Subcutaneous abdominal adipose tissue (tissue), 5 donors: ENCODE results near the gene KCNH1.

Experiments used
- H3K27ac ChIP-seq: one replicate; pipeline ENCODE4 v1.7.0; 2013; ENCODE audit warnings: low read depth, mild to moderate bottlenecking, inconsistent platforms, low read length, moderate library complexity
- H3K27me3 ChIP-seq, 5 donors: one replicate each; pipeline ENCODE4 v1.7.0; 2013; ENCODE audit warnings: low read length in 5 of 5, inconsistent platforms in 1 of 5; ENCODE audit not compliant: control insufficient read depth in 5 of 5, insufficient read depth in 4 of 5
- H3K36me3 ChIP-seq, 5 donors: one replicate each; pipeline ENCODE4 v1.7.0; 2013; ENCODE audit warnings: low read length in 5 of 5; ENCODE audit not compliant: control insufficient read depth in 5 of 5, insufficient read depth in 5 of 5
- H3K4me1 ChIP-seq, 5 donors: one replicate each; pipeline ENCODE4 v1.7.0; 2013; ENCODE audit warnings: low read length in 5 of 5, mild to moderate bottlenecking in 3 of 5, moderate library complexity in 1 of 5; ENCODE audit not compliant: control insufficient read depth in 5 of 5, insufficient read depth in 5 of 5
- H3K4me3 ChIP-seq, 5 donors: one replicate each; pipeline ENCODE4 v1.7.0; 2013; ENCODE audit warnings: low read length in 5 of 5, low read depth in 1 of 5
- H3K9ac ChIP-seq, 5 donors: one replicate each; pipeline ENCODE4 v1.7.0; 2013; ENCODE audit warnings: low read length in 5 of 5, mild to moderate bottlenecking in 4 of 5, moderate library complexity in 3 of 5
- H3K9me3 ChIP-seq, 5 donors: one replicate each; pipeline ENCODE4 v1.7.0; 2013; ENCODE audit warnings: low read length in 5 of 5; ENCODE audit not compliant: control insufficient read depth in 5 of 5
- donor health status: healthy.
- donor health status: healthy.
- donor health status: healthy.
- donor health status: healthy.
- donor health status: healthy.

The KCNH1 gene

DNA sequence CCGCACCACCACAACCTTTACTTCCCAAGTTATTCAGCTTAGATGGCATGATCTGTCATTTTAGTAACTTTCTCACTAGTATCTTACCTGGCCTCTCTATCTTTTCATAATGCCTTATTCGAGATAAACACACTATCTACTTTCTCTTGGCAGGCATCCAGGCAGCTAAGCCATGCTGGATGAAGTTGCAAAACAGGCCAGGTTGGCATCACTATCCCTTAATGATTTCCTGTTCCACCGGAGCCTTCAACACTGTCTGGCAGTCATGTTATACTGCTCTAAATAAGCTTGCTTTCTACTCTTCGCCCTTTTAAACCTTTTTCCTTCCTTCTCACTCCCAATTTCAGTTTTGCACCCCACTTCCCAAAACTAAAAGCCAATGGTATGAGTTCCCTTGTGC, 12.0 kb upstream of the KCNH1 start:
- no peaks in the 10 kb centered on the region for H3K9me3 ChIP-seq
- no peak overlapping the region for H3K4me3 ChIP-seq
- H3K36me3 ChIP-seq = no peaks in the 10 kb centered on the region
- no peak overlapping the region for H3K9ac ChIP-seq
- H3K27ac ChIP-seq = no peak overlapping the region
- no peaks in the 10 kb centered on the region for H3K4me1 ChIP-seq
- H3K27me3 ChIP-seq = peaks cover 0 to 7% (median 0%) of the 10 kb centered on the region in 5 donors

DNA sequence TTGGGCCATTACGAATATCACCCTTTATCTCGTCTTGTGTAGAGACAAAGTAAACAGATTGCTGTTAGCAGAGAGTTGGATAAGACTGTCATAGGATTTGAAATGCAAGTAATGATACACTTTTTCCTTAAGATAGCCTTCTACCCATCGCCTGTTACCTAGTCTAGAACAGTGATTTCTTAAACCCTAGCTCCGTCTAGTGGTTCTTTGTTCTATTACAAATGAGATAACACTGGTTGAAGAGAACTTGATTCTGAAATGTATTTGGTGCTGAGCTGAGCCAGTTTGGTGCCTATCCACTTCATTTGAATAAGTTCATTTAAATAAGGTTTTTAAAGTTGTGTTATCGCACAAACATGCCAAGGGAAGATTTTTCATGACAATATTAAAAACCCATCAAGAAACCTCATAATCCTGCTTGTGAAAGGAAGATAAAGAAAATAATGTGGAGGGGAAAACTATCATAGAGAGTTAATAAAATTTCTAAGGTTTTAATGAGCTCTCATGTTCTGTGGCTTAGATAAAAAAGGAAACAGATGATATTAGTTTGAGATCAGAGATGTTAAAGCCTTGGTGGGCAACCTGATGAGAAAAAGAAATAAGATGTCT, 1.5 kb upstream of the KCNH1 start:
- H3K9me3 ChIP-seq = no peaks in the 10 kb centered on the region
- H3K27me3 ChIP-seq = peaks cover 4 to 22% (median 14%) of the 10 kb centered on the region in 5 donors
- H3K27ac ChIP-seq = no peak overlapping the region
- H3K4me3 ChIP-seq = no peak overlapping the region
- H3K9ac ChIP-seq = no peak overlapping the region
- H3K36me3 ChIP-seq = no peaks in the 10 kb centered on the region
- H3K4me1 ChIP-seq = peaks cover 0 to 20% (median 16%) of the 10 kb centered on the region in 5 donors

DNA sequence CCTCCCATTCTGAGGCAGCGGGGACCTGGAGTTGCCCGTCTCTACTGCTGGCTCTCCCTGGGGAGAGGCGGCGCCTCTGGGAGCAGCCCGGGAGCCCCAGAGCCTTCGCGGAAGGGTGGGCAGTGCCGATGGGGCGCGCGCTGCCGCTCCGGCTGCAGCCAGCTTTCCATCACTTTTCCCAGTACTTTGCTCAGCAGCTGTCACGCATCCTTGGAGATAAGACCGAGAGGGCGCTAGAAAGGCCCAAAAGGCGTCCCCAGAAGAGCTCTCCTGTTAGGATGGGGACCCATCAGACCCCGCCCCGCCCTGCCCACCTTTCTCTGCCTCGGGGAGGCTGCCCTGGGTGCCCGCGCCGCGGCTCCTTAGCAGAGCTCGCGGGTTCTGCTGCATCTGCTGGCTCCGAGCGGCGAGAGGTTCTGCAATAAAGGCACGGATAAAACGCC, 534 bp downstream of the KCNH1 start:
- no peak overlapping the region for H3K27ac ChIP-seq

DNA sequence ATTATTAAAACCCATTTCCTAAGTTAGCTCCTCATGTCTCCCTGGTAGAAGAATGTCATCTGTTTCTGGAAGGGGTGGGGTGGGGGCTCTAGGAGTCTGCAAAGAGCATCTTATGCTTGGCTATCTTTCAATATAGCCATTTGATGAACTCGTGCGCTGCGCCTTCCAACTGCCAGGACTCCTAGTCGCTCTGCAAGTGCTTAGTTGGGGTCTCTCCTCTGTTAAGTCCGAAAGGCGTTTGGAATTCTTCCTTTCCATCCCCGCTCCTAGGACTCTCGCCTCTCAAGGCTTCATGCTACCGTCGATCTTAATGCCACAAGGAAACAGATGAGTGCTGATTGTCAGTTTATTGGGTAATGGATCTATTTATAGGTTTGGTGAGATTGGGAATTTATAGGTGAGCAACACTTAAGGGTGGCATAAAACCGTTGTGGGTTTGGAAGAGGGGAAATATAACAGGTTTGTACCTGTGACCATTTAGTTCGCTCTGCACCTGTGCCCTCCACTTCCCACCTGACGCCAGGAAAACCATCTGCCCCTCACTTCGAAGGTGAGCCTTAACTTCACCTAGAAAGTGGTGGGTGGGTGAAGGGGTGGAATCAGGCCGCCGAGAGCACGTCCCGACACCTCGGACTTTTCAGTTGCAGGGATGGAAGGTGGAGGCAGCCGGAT, 1.1 kb downstream of the KCNH1 start:
- Histone ChIP-seq H3K9me3 (no peaks in the 10 kb centered on the region), H3K4me1 (peaks cover 0 to 27% (median 16%) of the 10 kb centered on the region in 5 donors), H3K4me3 (peak overlapping the region in 3 of 5 donors; percentile 59 to 65 (median 64)), H3K36me3 (no peaks in the 10 kb centered on the region), H3K9ac (peak overlapping the region in 2 of 5 donors; percentile 21 to 38), H3K27me3 (peaks cover 4 to 22% (median 10%) of the 10 kb centered on the region in 5 donors), H3K27ac (no peak overlapping the region)

More for the DNA sequence above, 534 bp downstream of the KCNH1 start:
- Histone ChIP-seq H3K4me3 (peak overlapping the region in 4 of 5 donors; percentile 53 to 65 (median 62)), H3K9me3 (no peaks in the 10 kb centered on the region), H3K4me1 (peaks cover 0 to 27% (median 16%) of the 10 kb centered on the region in 5 donors), H3K9ac (peak overlapping the region in 2 of 5 donors; percentile 21 to 38), H3K36me3 (no peaks in the 10 kb centered on the region), H3K27me3 (peaks cover 4 to 22% (median 10%) of the 10 kb centered on the region in 5 donors)

DNA sequence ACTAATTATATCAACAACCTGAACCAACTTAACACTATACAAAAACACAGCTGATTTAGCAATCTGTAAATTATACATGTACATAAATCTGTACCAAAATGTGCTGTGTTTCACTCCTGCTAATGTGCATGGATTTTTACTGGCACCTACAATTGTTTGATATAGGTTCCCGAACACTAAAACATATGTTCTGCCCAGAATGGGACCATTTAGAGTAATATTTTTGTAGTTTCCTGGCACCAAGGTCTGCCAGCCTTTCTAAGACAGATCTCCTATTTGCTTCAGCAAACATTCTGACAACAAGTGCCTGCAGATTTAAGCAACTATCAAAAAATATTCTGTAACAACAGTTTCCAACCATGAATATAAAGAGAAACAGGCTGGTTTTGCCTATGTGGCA, 4.2 kb downstream of the KCNH1 start:
- H3K4me3 ChIP-seq = no peak overlapping the region
- H3K27ac ChIP-seq = no peak overlapping the region
- H3K27me3 ChIP-seq = peaks cover 4 to 20% (median 13%) of the 10 kb centered on the region in 5 donors
- no peaks in the 10 kb centered on the region for H3K9me3 ChIP-seq
- H3K36me3 ChIP-seq = no peaks in the 10 kb centered on the region
- no peak overlapping the region for H3K9ac ChIP-seq
- H3K4me1 ChIP-seq = peaks cover 0 to 27% (median 16%) of the 10 kb centered on the region in 5 donors

DNA sequence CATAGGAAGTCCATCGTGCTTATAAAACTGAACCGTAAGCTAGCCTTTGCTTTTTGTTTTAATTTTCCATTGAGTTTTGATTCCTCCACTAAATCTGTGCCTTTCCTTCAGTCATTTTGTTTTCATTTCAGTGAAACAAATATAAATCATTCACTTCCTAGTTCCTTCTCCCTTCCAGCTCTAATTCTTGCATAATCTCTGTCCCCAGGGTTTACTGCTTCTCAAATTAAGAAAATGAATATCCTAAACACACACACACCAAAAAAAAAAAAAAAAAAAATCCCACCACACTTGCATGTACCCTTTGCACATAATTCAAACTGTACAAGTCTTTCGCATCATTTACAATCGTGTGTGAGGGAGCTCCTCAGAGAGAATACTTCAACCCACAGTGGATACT, 6.8 kb downstream of the KCNH1 start:
- peaks cover 0 to 12% (median 0%) of the 10 kb centered on the region in 5 donors for H3K4me1 ChIP-seq
- peaks cover 1 to 8% (median 4%) of the 10 kb centered on the region in 5 donors for H3K27me3 ChIP-seq
- no peaks in the 10 kb centered on the region for H3K9me3 ChIP-seq
- no peak overlapping the region for H3K4me3 ChIP-seq
- H3K36me3 ChIP-seq = no peaks in the 10 kb centered on the region
- no peak overlapping the region for H3K27ac ChIP-seq
- H3K9ac ChIP-seq = no peak overlapping the region

DNA sequence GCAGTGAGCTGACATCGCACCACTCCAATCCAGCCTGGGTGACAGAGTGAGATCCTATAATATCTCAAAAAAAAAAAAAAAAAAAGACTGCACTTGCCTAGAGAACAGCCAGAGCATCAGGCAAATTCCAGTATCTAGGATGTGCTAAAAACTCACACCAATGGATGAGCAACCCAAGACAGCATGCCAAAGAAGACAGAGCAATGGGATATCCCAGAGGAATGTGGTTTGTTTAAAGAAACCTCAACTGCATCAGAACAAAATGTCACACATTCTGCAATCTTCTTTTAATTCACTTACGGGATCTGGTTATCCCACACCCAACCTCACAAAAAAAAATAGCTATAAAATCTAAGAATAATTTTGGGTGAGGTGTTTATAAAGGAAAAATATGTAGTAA, 7.3 kb downstream of the KCNH1 start:
- Histone ChIP-seq H3K9ac (no peak overlapping the region), H3K36me3 (no peaks in the 10 kb centered on the region), H3K4me3 (no peak overlapping the region), H3K4me1 (peaks cover 0 to 12% (median 0%) of the 10 kb centered on the region in 5 donors), H3K27me3 (peaks cover 0 to 4% (median 3%) of the 10 kb centered on the region in 5 donors), H3K27ac (no peak overlapping the region), H3K9me3 (no peaks in the 10 kb centered on the region)

DNA sequence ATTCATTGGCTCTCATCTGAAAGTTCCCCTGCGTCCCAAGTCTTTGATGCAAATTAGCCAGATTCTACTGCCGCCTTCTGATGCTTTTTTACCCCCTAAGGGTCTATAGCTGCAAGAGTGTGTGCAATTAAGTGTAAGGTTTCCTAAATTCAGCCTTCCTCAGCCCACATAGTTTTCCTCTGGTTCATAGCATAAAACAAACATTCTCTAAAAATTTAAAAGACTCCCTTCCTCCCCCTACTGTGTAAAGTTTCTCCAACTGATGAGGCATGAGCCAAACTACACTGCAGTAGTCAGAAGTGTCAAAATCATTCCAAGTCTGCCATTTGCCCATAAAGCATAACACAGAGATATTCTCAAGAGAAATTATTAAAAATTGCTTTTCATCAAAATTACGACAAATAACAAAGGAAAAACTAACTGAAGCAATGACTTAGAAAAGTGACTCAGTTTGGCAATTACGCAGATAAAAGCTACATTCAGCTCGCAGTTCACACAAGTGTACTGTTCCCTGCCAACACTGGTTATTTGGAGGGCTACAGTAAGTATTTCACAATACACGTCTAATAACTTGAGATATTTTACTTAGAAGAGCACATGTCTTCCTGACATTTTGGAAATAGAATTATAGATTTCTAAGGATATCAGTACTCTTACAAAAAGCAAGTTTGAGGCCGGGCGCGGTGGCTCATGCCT, 15.4 kb downstream of the KCNH1 start:
- Histone ChIP-seq H3K4me1 (no peaks in the 10 kb centered on the region), H3K36me3 (no peaks in the 10 kb centered on the region), H3K27me3 (peaks cover 0 to 6% (median 0%) of the 10 kb centered on the region in 5 donors), H3K4me3 (no peak overlapping the region), H3K9ac (no peak overlapping the region), H3K27ac (no peak overlapping the region), H3K9me3 (no peaks in the 10 kb centered on the region)

DNA sequence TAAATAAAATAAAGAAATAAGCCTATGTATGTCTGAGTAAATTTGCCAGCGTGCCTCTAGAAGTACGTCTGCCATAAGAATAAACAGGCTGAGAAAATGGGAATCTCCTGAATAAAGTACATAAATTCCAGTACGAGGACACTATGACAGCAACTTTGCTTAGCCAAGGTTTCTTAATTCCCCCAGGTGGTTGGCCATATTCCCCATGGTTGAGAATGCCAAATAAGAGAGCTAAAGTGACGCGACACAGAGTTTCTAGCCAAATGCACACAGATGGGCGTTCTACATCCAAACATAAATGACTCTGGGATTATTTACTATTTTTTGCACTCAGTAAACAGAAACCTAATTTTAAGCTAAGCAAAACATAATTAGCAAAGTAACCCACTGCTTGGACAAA, 19.5 kb downstream of the KCNH1 start:
- no peak overlapping the region for H3K9ac ChIP-seq
- H3K9me3 ChIP-seq = peaks cover 0 to 8% (median 4%) of the 10 kb centered on the region in 5 donors
- no peak overlapping the region for H3K27ac ChIP-seq
- H3K36me3 ChIP-seq = no peaks in the 10 kb centered on the region
- no peak overlapping the region for H3K4me3 ChIP-seq
- peaks cover 0 to 9% (median 0%) of the 10 kb centered on the region in 5 donors for H3K27me3 ChIP-seq
- no peaks in the 10 kb centered on the region for H3K4me1 ChIP-seq

DNA sequence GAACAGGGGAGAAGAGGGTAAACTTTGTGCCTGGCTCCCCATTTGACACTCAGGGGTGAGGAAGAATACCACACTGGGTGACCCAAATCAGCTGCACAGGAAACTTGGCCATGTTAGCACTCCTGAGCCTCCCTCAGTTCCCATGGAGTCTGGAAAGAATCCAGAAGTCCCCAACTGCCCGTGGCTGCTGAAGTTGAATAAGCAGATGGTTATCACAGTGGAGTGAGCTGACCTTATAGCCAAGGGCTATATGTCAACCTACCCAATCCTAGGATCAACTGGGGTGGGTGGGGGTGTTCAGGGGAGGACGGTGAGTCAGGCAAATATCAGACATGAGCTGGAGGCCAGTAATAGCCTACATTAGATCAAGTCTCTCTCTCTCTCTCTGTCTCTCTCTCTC, 20.4 kb downstream of the KCNH1 start:
- peaks cover 0 to 9% (median 0%) of the 10 kb centered on the region in 5 donors for H3K27me3 ChIP-seq
- no peak overlapping the region for H3K27ac ChIP-seq
- no peak overlapping the region for H3K4me3 ChIP-seq
- H3K9ac ChIP-seq = no peak overlapping the region
- H3K36me3 ChIP-seq = no peaks in the 10 kb centered on the region
- H3K4me1 ChIP-seq = no peaks in the 10 kb centered on the region
- peaks cover 0 to 8% (median 4%) of the 10 kb centered on the region in 5 donors for H3K9me3 ChIP-seq
